Testis (tissue), 2 donors: ENCODE results near the gene LCE4A.

ENCODE experiments used
- CTCF ChIP-seq, 3 experiments: fragments of 450-650 bp in 2 of 3; fragments of 200-600 bp in 1 of 3; sonication (generic) in 1 of 3; IDR thresholded peaks; one replicate each; pipeline ENCODE4 v1.5.1; 2016 to 2019; ENCODE audit warnings: antibody characterized with exemption in 3 of 3, mild to moderate bottlenecking in 2 of 3, moderate library complexity in 1 of 3
- POLR2A ChIP-seq: fragments of 450-650 bp; IDR thresholded peaks from one replicate; pipeline ENCODE4 v1.6.1; 2017; ENCODE audit warnings: antibody characterized with exemption, mild to moderate bottlenecking, moderate library complexity

GRCh38 chr1:152743371-152744145 is 35.6 kb downstream of the LCE4A start:
- TF ChIP-seq POLR2A = no peak
- no peak for TF ChIP-seq CTCF (IDR thresholded peaks at IDR 0.05)
